ENCODE results near the gene FADS6.
A peak's percentile ranks its signal among the peaks of the same experiment; 100 is the strongest.
"Not testable (repeated sequence)": the region's sequence is repeated elsewhere in the genome, so short reads cannot be mapped to it uniquely, and the experiment has no call there.

FADS6 gene

DNA sequence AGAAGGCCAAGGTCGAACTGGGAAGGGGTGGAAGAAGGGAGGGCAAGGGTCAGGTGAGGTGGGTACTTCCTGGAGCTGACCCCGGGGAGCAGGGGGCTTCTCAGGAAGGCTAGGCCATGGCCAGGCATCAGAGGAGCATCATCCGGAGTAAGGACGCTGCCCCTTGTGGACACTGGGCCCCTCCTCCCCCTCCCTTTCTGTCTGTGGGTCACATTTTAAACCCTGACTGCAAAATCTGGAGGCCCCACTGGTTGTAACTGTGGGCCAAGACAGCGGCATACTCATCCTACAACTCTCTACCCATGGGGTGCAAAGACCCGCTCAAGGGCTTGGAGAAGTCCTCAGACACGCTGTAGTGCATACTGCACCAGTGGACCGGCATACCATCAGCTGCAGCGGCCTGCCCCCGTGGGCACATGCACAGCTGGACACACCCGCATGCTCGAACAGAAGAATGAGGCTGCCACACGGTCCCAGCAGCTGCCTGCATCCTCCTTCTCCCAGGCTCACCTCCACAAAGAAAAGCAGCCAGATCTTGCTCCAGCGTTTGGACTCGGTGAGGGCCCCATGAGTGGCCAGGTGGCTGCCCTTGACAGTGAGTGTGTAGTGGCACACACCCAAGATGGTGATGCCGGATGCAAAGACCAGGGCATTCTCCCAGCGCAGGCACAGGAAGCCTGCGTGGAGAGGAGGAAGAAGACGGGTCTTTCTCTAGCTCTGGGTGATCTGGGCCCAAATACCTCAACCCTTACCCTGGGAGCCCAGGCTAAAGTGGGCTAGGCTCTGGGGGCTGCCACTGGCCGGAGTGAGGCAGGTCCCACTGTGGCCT, 1.2 kb downstream of the FADS6 start:
- no peak for DNase-seq (ENCODE audit: low read depth)

DNA sequence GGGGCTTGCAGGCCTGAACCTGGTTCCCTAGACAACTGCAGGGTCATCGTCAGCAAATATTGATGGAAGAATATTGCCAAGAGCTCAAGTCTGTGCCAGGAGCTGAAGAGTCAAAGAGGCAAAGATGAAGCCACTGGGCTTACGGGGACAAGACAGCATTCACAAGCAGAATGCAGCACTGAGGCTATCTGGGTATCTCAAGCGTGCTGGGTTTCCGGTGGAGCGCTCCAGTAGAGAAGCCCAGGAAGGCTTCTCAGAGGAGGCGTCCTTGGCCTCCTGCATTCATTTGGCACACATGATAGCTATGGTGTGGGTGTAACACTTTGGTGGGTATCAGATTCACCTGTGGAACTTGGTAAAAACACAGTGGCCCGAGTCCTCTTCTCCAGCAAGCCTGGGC, 2.9 kb downstream of the FADS6 start:
- DNase-seq (ENCODE audit: low read depth) = no peak

DNA sequence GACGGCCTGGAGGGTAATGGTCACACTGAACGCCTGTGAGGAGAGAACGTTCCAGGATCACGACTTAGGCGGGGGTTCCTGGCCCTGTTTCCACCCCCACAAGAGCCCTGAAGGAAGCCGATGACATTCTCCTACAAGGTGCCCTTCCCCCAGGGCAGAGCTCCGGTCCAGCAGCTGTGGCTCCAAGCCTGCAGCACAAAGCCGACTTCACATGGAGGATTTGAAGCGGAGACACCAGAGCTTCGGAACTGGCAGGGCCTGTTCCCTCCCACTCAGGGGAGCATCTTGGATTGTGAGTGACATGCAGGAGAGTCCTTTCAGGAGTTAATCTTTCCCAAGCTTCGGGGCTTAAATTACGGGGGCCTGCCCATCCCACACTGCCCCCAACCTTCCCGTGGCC, 5.0 kb downstream of the FADS6 start:
- no peak for DNase-seq (ENCODE audit: low read depth)

DNA sequence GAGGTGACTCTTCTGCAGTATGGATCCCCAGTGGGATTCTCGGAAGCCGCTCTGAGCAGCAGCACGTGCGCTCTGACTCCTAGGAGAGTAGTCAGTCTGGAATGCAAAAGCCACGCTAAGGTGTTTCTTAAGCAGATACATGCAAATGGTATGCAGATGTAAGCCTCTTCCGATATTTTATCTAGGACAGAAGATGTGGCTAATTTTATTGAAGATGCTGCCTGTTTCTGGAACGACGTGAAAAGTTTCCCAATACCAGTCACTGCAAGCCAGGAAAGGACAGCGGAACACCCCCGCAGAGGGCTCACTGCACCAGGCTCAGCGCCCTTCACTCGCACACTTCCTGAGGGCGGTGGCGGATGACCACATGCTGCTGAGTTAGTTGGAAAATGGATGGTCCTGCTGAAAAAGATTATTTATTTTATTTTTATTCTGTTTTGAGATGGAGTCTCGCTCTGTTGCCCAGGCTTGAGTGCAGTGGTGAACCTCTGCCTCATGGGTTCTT, 10.1 kb downstream of the FADS6 start:
- DNase-seq (ENCODE audit: low read depth) = no peak

DNA sequence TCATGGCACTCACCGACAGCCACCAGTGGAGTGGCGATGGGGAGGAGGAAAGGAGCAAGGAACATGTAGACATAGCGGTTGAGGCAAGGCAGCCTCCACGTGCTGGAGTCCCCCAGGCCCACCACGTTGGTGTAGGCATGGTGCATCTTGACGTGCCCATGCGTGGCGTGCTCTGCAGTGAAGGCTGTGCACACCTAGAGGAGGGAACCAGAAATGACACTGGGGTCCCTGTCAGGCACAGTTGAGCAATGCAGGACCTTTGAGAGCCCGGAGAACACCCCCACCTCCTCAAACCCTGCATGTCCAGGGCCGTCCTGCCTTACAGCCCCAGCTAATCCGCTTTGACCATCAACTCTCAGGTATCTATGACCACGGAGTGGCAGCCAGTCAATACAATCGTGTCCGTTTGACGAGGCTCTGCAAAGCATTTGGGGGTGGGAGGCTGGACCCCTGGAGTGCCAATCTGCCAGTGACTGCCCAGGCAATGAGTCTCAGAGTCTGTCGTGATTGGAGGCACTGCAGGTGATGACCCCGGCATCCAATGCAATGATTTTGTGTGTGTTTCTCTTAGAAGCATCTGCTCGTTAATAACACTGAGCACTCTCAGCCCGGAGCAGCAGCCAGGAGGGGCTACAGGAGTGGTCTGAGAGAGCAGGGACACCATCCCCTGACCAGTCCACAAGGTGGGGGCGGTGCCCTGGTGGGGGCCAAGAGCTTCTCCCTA, 10.8 kb downstream of the FADS6 start:
- DNase-seq (ENCODE audit: low read depth) = no peak

DNA sequence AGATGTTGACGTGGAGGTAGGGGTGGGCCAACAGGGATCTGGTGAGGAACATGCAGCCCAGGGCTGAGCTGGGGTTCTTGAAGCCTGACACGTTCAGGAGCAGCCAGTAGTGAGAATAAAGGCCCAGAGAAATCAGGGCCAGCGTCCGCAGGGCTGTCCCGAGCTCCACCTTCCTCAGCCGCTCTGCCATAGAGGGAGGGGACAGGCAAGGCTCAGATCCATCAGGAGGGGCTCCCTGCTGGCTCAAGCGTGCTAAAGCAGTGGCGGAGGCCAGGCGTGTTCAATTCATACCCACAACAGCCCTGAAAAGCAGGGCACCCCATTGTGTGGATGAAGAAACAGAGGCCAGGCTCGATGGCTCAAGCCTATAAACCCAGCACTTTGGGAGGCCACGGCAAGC, 12.4 kb downstream of the FADS6 start:
- no peak for DNase-seq (ENCODE audit: low read depth)

DNA sequence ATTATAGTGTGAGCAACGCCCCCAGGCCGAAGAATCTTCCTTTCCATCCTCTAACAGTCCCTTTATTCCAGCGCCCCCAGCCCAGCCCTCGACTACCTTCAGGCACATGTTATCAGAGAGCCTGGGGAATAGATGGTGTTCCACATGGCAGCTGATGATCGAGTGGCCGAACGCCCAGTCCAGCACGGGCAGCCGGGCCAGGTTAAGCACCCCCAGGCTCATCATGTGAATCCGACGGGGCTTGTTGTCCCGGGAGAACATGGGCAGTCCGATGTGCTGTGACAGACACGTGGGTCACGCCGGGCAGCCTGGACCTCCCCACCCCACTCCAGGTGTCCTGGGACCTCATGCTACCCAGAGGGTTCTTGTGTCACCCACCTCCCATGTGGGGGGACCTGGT, 14.1 kb downstream of the FADS6 start:
- no peak for DNase-seq (ENCODE audit: low read depth)

DNA sequence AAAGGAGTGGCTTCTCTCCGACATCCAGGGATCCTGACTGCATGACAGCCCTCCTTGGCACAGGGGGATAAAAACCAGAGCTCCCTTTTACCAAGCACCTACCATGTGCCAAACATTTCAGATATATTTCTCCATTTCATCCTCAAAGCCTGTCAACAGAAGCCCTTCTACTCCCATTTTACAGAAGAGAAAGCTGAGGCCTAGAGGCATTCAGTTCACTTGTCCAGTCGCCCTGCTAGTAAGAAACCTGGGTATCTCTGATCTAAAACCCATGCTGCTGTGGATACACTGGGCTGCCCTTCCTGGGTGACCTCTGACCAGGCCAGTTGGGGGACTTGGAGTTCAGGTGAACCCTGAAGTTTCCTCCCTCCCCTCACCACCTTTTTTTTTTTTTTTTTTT, 14.8 kb downstream of the FADS6 start:
- no peak for DNase-seq (ENCODE audit: low read depth)

DNA sequence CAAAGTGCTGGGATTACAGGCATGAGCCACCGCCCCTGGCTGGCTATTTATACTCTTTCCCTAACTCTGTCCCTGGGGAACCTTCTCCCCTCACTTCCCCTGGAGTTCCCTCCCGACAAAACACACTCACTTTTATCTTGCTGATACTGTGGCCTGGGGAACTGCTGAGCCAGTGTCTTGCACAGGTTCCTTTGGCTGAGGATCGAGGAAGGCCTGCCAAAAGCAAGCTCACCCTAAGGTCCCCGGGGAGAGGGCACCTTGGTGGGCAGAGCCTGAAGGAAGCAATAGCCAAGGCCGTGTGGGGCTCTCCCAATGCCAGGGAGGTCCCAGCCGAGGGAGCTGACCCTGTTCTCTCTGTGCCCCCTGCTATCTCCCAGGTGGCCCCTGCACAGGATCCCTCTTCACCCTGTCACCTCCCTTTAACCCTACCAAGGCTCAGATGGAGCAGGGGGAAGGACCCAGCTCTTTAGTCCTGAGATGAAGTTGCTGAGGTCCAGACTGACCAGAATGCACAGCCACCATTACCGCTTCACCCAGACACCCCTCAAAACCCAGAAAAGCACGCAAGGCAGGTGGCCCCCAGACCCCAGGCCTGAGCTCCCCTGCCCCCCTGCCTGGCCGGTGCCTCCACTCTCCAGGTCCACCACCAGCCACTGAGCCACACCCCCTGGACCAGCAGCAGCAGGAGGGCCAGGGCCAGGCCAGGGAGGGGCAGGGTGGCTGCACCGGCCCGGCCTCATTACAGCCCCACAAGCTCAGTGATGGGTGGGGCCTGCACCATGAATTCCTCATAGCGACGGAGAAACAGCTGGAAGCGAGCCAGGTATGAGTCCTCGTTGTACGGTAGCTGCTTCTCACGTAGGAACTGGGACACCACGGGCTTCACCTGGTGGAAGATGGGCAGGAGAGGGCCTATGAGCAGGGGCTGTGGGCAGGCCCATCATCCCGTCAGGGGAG, 15.6 kb downstream of the FADS6 start:
- DNase-seq (ENCODE audit: low read depth) = no peak

DNA sequence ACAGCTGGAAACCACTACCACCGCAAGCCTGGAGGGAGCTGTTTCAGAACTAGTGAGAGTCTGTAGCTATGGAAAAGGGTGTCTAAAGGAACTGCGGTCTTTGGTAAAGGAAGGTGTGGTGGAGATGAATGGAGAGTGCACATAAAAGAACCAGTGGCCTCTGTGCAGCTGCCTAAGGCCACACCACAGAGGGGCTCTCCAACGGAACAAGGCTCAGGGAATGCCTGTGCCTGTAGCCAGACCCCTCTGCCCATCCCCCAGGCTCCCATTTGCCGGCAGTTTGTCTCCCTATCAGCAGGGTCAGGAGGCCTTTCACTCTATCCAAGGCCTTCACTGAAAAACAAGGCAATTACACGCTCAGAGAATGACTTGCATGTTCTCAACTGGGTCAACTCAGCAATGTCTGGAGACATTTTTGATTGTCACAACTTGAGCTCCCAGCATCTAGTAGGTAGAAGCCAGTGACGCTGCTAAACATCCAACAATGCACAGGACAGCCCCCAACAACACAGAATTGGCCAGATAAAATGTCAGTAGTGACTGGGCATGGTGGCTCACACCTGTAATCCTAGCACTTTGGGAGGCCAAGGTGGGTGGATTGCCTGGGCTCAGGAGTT, 17.3 kb downstream of the FADS6 start:
- DNase-seq (ENCODE audit: low read depth) = no peak

DNA sequence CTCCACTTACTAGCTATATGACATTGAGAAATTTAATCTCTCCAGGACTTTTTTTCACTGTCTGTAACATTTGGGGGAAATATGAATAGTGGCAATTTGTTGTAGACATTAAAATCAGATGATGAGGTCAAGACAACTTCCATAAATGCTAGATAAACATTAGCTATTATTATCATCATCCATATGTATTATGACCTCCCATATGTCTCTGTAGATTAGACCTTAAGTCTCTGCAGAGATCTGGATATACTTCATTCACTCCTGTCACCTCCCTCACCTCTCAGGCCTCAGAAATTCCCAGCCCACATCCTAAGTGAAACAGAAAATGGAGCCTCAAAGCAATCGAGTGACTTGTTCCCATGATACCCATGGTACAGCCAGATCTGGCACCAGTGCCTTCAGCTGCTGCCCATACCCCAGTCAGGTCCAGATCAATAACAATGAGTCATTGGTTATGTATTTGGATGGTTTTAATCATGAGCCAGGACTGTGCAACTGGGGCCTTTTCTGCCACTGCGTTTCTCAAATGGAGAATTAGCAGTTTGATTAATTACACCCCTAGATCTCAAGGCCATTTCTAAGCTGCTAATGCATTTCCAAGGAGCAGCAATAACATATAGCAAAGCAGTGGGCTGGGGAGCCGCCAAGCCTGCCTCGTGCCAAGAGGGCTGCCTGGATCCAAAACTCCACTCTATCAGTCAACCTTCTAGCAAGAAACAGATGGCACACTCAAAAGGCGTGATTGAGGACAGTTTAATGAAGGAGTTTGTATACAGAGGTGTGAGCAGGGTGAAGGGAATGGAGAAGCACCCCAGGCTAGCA, 18.1 kb downstream of the FADS6 start:
- DNase-seq (ENCODE audit: low read depth) = no peak

DNA sequence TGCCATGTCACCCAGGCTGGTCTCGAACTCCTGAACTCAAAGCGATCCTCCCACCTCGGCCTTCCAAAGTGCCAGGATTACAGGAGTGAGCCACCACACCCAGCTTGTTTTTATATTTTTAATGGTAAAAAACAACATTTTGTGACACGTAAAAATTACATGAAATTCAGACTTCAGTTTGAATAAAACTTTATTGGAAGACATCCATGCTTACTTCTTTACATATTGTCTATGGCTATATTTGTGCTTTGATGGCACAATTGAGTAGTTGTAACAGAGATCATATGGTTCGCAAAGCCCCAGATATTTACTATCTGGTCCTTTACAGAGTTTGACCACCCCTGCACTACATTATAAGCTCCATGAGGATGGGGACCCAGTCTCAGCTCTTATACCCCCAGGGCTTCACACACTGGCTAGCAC, 18.8 kb downstream of the FADS6 start:
- no peak for DNase-seq (ENCODE audit: low read depth)

DNA sequence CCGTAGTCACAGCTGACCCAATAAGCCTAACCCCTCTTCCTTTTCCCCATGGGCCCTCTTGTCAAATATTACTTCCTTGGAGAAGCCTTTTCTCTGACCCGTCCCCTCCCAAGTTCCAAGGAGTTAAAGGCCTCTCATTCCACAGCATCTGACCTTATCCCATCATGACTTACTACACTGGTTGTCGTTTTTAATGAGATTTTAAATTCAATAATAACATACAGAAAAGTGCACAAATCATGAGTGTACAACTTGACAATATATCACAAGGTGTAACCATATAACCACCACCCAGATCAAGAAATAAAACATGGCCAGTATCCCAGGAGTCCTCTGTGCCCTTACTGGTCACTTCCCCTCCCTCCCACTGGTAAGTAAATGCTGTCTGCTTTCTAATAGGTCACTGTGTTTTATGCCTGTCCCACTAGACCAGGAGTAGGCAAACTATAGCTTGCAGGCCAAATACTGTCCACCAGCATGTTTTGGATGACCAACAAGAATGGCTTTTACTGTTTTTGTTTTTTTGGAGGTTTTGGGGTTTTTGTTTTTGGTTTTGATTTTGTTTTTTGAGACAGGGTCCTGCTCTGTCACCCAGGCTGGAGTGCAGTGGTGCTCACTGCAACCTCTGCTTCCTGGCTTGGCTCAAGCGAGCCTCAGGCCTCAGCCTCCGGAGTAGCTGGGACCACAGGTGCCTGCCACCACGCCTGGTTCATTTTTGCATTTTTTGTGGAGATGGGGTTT, 19.4 kb downstream of the FADS6 start:
- DNase-seq (ENCODE audit: low read depth) = no peak

DNA sequence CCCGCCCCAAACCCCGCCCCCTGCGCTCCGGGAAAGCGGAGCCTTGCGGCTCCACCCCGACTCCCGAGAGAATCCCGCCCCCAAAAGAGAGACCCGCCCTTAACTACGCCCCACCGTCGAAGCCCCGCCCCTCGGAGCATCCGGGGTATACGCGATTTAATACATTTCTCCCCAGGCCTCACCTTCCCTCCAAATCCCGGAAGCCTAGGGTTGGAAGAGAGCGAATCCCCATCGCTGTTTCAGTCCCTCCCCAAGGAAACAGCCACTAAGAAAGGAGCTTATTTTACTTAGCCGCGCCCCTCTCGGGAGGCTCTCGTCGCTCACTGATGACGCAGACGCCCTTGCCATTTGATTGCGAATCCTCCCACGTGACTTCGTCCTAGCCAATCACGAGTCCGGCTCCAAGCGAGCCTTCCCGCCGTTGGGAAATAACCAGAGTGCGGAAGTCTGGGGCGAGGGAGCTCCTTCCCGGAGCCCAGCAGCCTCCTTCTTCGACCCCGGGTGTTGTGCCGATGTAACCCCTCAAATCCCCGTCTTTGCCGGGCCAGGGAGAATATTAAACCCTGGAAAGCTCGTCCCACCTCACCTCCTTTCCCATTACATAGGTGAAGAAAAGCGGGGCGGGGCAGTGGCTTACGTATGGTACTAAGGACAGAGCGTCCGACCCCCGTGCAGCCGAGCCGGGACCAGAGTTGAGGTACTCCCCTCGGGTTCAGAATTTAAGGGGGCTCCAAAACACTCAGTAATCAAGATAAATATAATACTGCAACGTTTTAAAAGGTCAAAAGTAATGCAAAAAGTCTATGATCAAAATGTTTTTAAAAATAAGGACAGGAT, 20.2 kb downstream of the FADS6 start:
- DNase-seq (ENCODE audit: low read depth) = peak; percentile 99

DNA sequence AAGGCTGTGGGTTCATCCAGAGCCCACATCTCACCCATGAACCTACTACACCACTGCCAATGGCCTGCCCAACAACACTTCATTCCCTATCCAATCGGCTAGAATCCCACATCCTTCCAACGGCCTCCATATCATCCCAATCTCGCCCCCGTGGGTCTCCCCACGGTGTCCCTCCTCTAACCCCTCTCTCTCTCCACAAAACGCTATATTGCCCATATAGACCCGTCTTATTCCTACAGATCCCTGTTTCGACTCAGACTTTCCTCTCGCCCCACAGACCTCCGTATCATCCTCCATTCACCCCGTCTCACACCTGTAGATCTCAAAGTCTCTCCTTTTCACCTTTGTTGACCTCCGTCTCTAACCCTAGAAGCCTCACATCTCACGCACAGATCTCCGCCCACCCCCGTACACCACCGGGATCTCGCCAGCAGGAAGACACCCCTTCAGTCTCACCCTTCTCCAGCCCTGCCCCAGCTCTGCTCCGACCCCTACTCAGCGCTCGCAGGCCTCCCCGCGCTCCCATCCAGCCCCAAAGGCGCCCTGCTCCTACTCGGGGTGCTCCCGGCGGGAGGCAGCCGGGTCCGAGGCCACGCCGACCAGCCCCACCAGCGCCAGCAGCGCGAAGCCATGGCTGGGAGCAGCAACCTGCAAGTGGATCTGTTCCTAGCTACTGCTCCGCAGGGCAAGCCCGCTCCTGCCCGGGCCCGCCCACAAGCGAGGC, 21.0 kb downstream of the FADS6 start, which contains the start of gene FDXR:
Gene FDXR, minus strand, starts transcription at position 682 of the 724 bp plus-strand sequence. Its CDS starts 50 bp downstream, at position 632.
- no peak for DNase-seq (ENCODE audit: low read depth)

DNA sequence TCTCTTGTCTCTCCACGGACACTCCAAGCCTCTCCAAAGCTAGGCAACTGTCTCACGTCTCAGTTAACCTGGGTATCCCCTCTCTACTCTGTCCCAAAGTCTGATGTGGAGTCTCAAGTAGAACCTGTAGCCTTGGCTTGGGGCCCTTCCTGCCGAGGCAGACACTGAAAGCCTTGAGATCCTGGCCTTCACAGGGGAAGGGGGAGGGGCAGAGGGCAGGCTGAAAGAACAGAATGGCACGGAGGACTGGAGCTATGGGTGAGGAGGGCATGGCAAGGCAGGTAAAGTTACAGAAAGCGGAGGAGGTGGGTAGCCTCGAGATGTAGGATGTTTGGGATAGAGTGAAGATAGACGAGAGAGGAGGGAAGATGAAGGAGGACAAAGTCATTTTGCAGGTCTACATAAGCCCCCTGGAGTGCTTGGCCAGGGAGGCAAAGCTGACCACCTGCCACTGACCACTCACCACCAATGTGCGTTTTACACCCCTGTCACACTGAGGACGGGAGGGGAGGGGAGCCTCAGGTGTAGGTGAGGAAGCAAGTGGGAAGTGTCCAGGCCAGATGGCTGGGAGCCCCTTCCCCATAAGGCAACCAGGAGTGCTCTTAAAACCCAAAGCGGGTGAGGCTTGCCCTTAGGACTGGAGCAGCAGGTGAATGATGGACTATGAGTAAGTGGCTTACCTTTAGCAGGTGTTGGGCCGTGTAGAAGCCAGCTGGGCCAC, 21.9 kb downstream of the FADS6 start:
- no peak for DNase-seq (ENCODE audit: low read depth)

DNA sequence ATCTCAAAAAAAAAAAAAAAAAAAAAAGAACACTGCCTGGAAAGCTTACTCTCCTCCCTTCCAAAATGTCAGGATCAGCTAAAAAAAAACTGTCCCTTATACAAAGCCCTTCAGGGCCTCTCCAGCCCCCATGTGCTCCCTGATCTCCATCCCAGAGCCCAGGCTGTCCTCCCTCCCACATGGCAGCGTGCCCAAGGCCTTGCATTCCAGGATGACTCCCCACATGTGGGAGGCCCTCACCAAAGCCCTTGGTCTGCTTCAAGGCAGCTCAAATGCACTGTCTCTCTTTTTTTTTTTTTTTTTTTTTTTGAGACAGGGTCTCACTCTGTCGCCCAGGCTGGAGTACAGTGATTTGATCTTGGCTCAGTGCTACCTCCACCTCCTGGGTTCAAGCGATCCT, 22.9 kb downstream of the FADS6 start:
- DNase-seq (ENCODE audit: low read depth) = no peak

DNA sequence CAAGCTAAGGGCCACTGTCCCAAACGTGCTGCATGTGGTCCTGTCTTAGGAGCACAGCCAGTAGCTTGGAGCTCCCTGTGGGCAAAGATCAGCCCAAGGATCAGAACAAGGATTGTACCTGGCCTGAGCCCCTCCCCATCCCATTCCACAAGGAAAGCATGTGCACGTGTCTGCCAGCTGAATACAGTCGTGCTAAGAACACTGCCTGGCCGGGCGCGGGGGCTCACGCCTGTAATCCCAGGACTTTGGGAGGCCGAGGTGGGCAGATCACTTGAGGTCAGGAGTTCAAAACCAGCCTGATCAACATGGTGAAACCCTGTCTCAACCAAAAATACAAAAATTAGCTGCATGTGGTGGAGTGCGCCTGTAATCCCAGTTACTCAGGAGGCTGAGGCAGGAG, 23.4 kb downstream of the FADS6 start:
- DNase-seq (ENCODE audit: low read depth) = not testable (repeated sequence)
